IPS-18a (cell line): ENCODE data around the gene IL1RN.

Experiments used
- H3K27ac ChIP-seq: one replicate; pipeline ENCODE4 v1.5.1; 2013; ENCODE audit warnings: low read length
- H3K27me3 ChIP-seq: one replicate; pipeline ENCODE4 v1.6.1; 2013; ENCODE audit warnings: mild to moderate bottlenecking, low read length; ENCODE audit not compliant: control insufficient read depth, insufficient read depth
- H3K36me3 ChIP-seq: one replicate; pipeline ENCODE4 v1.6.1; 2013; ENCODE audit warnings: low read depth, low read length; ENCODE audit not compliant: control insufficient read depth
- H3K4me1 ChIP-seq: one replicate; pipeline ENCODE4 v1.6.1; 2013; ENCODE audit warnings: low read depth, low read length; ENCODE audit not compliant: control insufficient read depth
- H3K4me3 ChIP-seq: one replicate; pipeline ENCODE4 v1.5.1; 2013; ENCODE audit warnings: low read length
- H3K9ac ChIP-seq: one replicate; pipeline ENCODE4 v1.6.1; 2013; ENCODE audit warnings: mild to moderate bottlenecking, low read length, moderate library complexity
- H3K9me3 ChIP-seq: one replicate; pipeline ENCODE4 v1.6.1; 2013; ENCODE audit warnings: low read depth, low read length; ENCODE audit not compliant: control insufficient read depth

The IL1RN gene

DNA sequence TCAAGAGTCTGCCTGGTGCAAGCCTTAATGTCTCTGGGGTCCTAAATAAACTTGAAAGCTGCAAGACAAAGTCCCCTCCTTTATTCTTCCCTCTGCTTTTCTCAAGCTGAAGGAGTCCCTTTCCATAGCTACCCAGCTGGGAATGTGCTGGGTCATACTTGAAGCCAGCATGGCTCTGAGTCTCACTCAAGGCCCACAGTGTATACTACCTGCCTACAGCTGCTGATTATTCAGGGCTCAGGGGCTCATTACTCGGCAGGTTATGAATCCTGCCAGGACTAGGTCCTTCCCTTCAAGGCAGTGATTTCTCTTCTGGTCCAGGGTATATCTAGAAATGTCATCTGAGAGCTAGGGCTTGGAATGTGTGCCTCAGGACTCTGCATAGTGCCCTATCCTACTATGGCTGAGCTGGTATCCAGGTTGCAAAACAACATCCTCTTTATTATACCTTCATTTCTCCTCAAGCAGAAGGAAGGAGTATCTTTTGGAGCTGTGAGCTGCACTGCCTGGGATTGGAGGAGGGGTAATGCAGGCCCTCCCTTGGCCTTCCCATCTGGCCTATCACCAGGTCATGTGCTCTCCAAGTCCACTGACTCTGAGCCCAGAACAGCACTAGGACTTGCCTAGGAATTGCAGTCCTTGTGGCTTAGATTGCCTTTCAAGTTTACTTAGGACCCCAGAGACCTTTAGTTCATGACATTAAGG is 22.3 kb downstream of the IL1RN start:
- no peak overlapping the region for H3K9ac ChIP-seq
- no peaks in the 10 kb centered on the region for H3K4me1 ChIP-seq
- H3K4me3 ChIP-seq, result no peak overlapping the region
- no peak overlapping the region for H3K27ac ChIP-seq
- H3K36me3 ChIP-seq, result no peaks in the 10 kb centered on the region
- H3K9me3 ChIP-seq, result no peaks in the 10 kb centered on the region
- no peaks in the 10 kb centered on the region for H3K27me3 ChIP-seq

DNA sequence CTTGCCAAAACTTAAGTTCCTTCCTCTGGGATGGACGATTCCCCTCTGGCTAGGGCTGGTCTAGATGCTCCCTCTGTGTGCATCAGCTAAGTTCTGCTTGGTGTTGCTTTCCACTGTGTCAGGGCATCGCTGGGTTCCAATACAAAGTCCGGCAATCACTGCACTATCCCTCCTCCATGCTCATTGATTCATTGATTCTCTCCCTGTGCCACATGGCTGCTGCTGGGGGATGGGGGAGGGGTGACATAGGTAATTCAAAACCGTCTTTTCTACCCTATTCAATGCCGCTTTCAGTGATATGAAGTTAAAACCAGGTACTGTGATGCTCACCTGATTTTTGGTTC is 22.8 kb downstream of the IL1RN start:
- no peaks in the 10 kb centered on the region for H3K36me3 ChIP-seq
- no peak overlapping the region for H3K27ac ChIP-seq
- no peak overlapping the region for H3K4me3 ChIP-seq
- no peaks in the 10 kb centered on the region for H3K9me3 ChIP-seq
- no peaks in the 10 kb centered on the region for H3K4me1 ChIP-seq
- no peak overlapping the region for H3K9ac ChIP-seq
- no peaks in the 10 kb centered on the region for H3K27me3 ChIP-seq

DNA sequence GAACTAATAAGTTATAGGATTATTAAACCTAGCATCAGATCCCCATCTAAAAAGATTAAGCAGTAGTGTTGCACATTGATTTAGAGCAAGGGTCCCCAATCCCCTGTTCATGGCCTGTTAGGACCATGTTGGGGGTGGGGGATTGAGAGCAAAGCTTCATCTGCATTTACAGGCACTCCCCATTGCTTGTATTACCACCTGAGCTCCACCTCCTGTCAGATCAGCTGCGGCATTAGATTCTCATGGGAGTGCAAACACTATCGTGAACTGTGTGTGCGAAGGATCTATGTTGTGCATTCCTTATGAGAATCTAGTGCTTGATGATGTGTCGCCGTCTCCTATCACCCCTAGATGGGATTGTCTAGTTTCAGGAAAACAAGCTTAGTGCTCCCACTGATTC is 27.9 kb downstream of the IL1RN start:
- Histone ChIP-seq H3K9ac (no peak overlapping the region), H3K36me3 (no peaks in the 10 kb centered on the region), H3K4me3 (no peak overlapping the region), H3K9me3 (no peaks in the 10 kb centered on the region), H3K4me1 (peaks cover 6% of the 10 kb centered on the region), H3K27me3 (peaks cover 20% of the 10 kb centered on the region), H3K27ac (no peak overlapping the region)

DNA sequence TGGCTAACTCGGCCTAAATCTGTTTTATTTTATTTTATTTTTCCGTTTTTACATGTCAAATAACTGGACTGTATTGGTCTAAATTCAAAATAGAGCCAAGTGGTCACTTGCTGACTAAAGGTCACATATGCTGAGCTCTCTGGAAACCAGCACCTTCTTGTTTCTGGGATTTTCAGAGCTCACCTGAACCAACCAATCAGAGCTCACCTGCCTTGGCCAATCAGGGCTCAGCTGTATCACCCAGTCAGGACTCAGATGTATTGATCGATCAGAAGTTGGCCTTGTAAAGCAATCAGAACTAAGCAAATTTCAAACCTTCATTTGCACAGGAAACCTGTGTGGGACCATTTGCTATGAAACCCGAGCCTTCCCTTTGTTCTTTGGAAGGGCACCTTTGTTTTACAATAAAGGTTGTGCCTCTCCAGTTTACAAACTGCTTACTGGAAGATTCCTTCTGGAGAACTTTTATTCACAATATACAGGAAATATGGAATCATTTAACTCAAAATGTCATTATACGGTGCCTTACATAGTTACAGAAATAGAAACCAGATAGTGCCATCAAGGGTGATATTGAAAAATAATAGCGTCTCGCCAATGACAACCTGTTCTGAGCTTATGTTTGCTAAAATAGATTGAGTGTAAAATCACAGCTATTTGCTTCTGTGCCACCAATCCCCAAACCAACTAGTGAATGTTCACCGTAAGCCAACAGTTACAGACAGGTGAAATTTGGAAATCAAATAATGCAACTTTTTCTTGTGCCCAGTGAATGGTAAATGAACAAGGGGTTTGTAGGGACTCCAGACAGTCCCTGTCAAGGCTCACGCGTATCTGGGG is 29.1 kb downstream of the IL1RN start:
- H3K4me1 ChIP-seq, result peaks cover 6% of the 10 kb centered on the region
- H3K9ac ChIP-seq, result no peak overlapping the region
- H3K27me3 ChIP-seq, result peaks cover 20% of the 10 kb centered on the region
- no peaks in the 10 kb centered on the region for H3K9me3 ChIP-seq
- H3K27ac ChIP-seq, result no peak overlapping the region
- H3K4me3 ChIP-seq, result peak overlapping the region; percentile 67
- no peaks in the 10 kb centered on the region for H3K36me3 ChIP-seq

DNA sequence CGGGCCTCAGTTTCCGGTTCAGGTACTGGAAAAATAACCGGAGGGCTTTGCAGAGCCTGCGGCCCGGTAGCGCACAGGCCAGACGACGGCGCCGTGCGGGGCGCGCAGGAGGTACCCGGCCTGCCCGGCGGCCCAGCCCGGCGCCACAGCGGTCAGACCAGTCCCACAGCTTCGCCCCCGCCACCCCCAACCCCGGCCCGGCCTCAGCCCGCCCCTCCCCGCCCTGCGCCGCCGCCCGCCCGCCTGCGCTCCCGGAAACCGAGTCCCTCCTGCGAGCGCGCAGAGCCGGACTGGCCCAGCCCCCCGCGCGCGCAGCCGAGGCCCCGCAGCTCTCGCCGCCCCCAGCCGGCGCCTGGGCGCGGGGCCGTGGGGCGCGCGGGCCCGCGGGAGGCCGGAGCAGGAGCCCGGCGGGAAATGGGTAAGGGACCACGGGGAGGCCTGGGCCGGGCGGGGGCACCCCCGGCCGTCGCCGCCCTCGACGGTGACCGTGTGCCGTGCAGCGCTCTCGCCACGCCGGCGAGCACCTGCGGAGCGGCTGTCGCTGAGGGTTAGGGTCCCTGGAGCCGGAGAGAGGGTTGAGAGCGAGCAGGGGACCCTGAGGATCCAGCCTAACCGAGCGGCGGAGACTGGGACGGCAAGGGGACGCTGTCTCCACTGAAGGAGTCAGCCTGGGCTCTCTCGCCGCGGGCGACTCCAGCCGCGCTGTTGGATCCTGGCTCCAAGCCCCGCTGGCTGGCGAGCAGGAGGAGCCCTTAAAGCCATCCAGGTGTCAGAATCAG is 29.9 kb downstream of the IL1RN start:
- H3K27me3 ChIP-seq, result peaks cover 20% of the 10 kb centered on the region
- no peaks in the 10 kb centered on the region for H3K36me3 ChIP-seq
- no peaks in the 10 kb centered on the region for H3K9me3 ChIP-seq
- peaks cover 6% of the 10 kb centered on the region for H3K4me1 ChIP-seq
- H3K27ac ChIP-seq, result no peak overlapping the region
- peak overlapping the region; percentile 23 for H3K9ac ChIP-seq
- H3K4me3 ChIP-seq, result peak overlapping the region; percentile 67

DNA sequence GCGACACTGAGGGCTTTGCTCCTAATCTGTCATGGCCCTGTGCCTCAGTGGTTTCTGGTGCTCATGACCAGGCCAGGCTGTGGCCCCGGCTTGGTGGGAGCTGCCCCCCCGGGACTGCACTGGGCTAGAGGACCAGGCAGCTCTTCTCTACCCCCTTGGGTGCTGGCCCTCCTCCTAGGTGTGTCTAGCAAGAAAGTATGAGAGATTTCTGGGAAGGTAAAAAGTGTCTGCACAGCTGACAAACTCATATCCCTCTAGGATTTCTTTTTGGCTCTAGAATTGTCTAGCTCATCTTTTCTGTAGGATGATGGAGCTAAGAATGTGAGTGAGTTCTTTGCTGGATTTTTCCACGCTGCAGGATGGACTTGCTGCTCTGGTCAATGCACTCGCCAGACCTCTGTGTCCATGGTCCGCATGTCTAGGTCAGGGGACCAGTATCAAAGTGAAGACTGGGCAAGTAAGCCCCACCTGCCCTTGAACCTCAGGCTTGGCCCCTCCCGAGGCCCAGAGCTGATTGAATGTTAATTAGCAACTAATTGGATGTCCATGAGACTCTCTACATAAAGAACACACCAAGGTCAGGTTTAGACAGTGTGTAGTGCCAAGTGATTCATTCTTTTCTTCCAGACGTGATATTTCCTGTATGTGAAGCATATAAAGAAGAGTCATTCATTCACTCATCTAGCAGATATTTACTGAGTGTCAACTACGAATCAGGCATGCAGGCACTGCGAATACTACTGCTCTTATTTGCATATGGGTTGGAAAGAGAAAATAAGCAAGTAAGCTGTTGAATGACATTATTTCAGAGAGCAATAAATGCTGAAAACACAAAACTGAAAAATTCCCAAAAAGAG is 30.7 kb downstream of the IL1RN start:
- H3K9ac ChIP-seq, result peak overlapping the region; percentile 23
- H3K9me3 ChIP-seq, result no peaks in the 10 kb centered on the region
- peak overlapping the region; percentile 50 for H3K4me3 ChIP-seq
- H3K4me1 ChIP-seq, result peaks cover 6% of the 10 kb centered on the region
- no peaks in the 10 kb centered on the region for H3K36me3 ChIP-seq
- no peak overlapping the region for H3K27ac ChIP-seq
- peaks cover 20% of the 10 kb centered on the region for H3K27me3 ChIP-seq

DNA sequence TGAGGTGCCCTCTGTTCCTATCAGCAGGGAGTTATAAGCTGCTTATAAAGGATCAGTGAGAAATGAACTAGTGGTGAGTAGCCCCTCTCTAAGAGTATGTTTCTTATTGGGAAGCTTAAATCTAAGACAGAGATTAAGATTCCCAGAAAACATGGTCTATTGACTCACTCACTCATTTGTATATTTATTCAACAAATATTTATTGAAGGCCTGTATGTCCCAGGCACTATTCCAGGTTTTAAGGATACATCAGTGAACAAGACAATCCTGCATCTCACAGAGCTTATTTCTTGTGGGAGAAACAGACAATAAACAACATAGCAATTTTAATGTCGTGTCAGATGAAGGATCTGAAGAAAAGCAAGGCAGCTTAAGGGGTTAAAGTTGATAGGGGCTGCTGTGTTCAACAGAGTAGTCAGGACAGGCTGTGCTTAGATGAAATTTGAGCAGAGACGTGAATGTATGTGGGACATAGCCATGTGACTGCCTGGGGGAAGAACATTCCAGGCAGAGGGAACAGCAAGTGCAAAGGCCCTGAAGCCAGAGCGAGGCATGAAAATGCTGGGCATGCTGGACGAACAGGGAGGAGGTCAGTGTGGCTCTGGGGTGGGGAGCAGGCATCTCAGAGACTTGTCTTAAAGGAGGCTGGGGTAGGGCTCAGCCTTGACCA is 31.6 kb downstream of the IL1RN start:
- Histone ChIP-seq H3K4me3 (no peak overlapping the region), H3K4me1 (peaks cover 6% of the 10 kb centered on the region), H3K36me3 (no peaks in the 10 kb centered on the region), H3K27me3 (peaks cover 20% of the 10 kb centered on the region), H3K9me3 (no peaks in the 10 kb centered on the region), H3K9ac (no peak overlapping the region), H3K27ac (no peak overlapping the region)

DNA sequence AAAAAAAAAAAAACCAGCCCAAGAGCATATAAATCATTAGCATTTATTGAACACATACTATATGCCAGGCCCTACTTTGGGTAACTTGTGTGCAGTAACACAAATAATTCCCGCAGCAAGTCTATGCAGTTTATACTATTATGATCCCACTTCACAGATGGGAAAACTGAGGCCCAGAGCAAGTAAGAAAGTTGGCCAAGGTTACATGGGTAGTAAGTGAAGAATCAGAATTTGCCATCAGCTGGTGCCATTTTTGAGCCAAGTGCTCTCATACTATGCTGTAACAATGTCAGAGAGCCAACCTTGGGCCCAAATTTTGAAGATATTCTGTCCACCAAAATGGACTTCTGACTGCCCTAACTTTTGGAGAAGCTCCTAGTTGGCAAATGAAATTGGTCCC is 32.9 kb downstream of the IL1RN start:
- H3K27me3 ChIP-seq, result peaks cover 25% of the 10 kb centered on the region
- no peaks in the 10 kb centered on the region for H3K9me3 ChIP-seq
- no peaks in the 10 kb centered on the region for H3K36me3 ChIP-seq
- no peak overlapping the region for H3K9ac ChIP-seq
- no peak overlapping the region for H3K4me3 ChIP-seq
- peaks cover 11% of the 10 kb centered on the region for H3K4me1 ChIP-seq
- no peak overlapping the region for H3K27ac ChIP-seq

DNA sequence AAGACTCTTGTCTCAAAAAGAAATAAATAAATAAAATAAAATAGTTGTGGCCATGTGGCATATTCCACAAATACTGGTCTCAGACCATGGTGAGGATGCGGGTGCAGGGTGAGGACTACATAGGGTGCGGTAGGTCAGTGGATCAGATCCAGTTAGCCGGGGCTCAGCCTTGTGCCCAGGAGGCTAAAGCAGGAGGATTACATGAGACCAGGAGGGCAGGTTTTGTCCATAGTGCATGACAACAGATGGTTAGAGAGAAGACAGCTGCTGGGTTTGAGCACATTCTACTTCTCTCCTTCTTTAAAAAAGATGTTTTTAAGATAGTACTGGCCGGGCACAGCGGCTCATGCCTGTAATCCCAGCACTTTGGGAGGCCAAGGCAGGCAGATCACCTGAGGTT is 33.6 kb downstream of the IL1RN start:
- peaks cover 16% of the 10 kb centered on the region for H3K4me1 ChIP-seq
- H3K9me3 ChIP-seq, result no peaks in the 10 kb centered on the region

DNA sequence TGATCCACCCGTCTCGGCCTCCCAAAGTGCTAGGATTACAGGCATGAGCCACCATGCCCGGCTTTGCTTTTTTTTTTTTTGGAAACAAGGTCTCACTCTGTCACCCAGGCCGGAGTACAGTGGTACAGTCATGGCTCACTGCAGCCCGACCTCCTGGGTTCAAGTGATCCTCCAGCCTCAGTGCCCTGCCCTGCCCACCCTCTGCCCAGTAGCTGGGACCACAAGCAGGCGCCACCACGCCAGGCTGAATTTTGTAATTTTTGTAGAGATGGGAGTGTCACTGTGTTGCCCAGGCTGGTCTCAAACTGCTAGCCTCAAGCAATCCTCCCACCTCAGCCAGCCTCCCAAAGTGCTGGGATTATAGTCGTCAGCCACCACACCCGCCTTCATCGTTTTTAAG is 34.8 kb downstream of the IL1RN start:
- Histone ChIP-seq H3K4me1 (peaks cover 10% of the 10 kb centered on the region), H3K27ac (no peak overlapping the region), H3K9ac (no peak overlapping the region), H3K4me3 (no peak overlapping the region), H3K27me3 (peaks cover 19% of the 10 kb centered on the region), H3K36me3 (no peaks in the 10 kb centered on the region), H3K9me3 (no peaks in the 10 kb centered on the region)

More for the DNA sequence above, 33.6 kb downstream of the IL1RN start:
- H3K4me3 ChIP-seq, result no peak overlapping the region
- no peaks in the 10 kb centered on the region for H3K36me3 ChIP-seq
- H3K27me3 ChIP-seq, result peaks cover 25% of the 10 kb centered on the region
- no peak overlapping the region for H3K27ac ChIP-seq
- H3K9ac ChIP-seq, result no peak overlapping the region
